GM12891 (cell line): ENCODE data around the gene FAM209A. TPM values are rescaled to one million over a fixed set of nuclear protein-coding genes. Genes with fewer than 3 reads are reported as not detected.
"Not testable (repeated sequence)": the region's sequence is repeated elsewhere in the genome, so short reads cannot be mapped to it uniquely, and the experiment has no call there.

Source experiments
- DNase-seq: peaks from one replicate; pipeline ENCODE4 v3.0.0; 2011; ENCODE audit warnings: low spot score; ENCODE audit not compliant: insufficient read length
- FAIRE-seq: peaks from 2 replicates; lab custom pipeline; 2011; peaks lifted over from hg19 to GRCh38; lab: Jason Lieb, UNC
- PAX5 ChIP-seq: IDR thresholded peaks from 2 replicates; pipeline ENCODE4 v1.6.1; 2011; ENCODE audit warnings: low read length, moderate library complexity, mild to moderate bottlenecking; ENCODE audit not compliant: insufficient read depth, severe bottlenecking
- POLR2A ChIP-seq: IDR thresholded peaks from 2 replicates; pipeline ENCODE4 v1.6.1; 2011; ENCODE audit warnings: low read depth, low read length, control low read depth
- POLR2AphosphoS5 ChIP-seq: IDR thresholded peaks from 2 replicates; pipeline ENCODE4 v1.6.1; 2011; ENCODE audit warnings: low read depth, low read length, control low read depth
- POU2F2 ChIP-seq: IDR thresholded peaks from 2 replicates; pipeline ENCODE4 v1.6.1; 2011; ENCODE audit warnings: low read depth, mild to moderate bottlenecking, control low read depth, low read length, moderate library complexity
- SPI1 ChIP-seq: IDR thresholded peaks from 2 replicates; pipeline ENCODE4 v1.6.1; 2011; ENCODE audit warnings: low read depth, low read length, control low read depth
- TAF1 ChIP-seq: IDR thresholded peaks from 2 replicates; pipeline ENCODE4 v1.6.1; 2011; ENCODE audit warnings: low read depth, low read length, control low read depth
- polyA plus RNA-seq: library from polyadenylated mRNA; unstranded; fragments of >200 nt; gene quantifications from one replicate; pipeline ENCODE4 v1.2.1, GENCODE V29; 2012; ENCODE audit warnings: low read depth, missing spikeins, inconsistent platforms; ENCODE audit not compliant: missing spikeins

FAM209A gene
- polyA plus RNA-seq = 0.40 TPM

- DNase-seq, FAIRE-seq: not testable (repeated sequence)
Observed at GRCh38 chr20:56524444-56524843, at the start of gene FAM209A. TSS of gene FAM209A (plus strand) at chr20:56524744. CDS start at chr20:56524809, 65 bp downstream.

- no peak for FAIRE-seq
- TF ChIP-seq SPI1 (no peak), PAX5 (no peak), POU2F2 (no peak), TAF1 (no peak), POLR2A (no peak), POLR2AphosphoS5 (no peak)
- DNase-seq = no peak
Observed at GRCh38 chr20:56483970-56484369, 40.6 kb upstream of the FAM209A start.

GRCh38 chr20:56487216-56487615 is 37.3 kb upstream of the FAM209A start:
- DNase-seq (no peak), FAIRE-seq (no peak)
- TF ChIP-seq TAF1 (no peak), POU2F2 (no peak), POLR2A (no peak), POLR2AphosphoS5 (no peak), SPI1 (no peak), PAX5 (no peak)

- no peak for DNase-seq
- no peak for FAIRE-seq
- TF ChIP-seq PAX5 (no peak), POLR2A (no peak), POU2F2 (no peak), POLR2AphosphoS5 (no peak), SPI1 (no peak), TAF1 (no peak)
Observed at GRCh38 chr20:56488566-56488965, 36.0 kb upstream of the FAM209A start.

- DNase-seq = no peak
- no peak for FAIRE-seq
- no peak for TF ChIP-seq POLR2AphosphoS5
- no peak for TF ChIP-seq TAF1
- TF ChIP-seq POLR2A = no peak
- TF ChIP-seq SPI1 = no peak
Observed at GRCh38 chr20:56501116-56501515, 23.4 kb upstream of the FAM209A start.

GRCh38 chr20:56503916-56504315 is 20.6 kb upstream of the FAM209A start:
- DNase-seq = no peak
- FAIRE-seq = no peak

GRCh38 chr20:56504373-56505005 is 20.1 kb upstream of the FAM209A start:
- TF ChIP-seq PAX5 (no peak), POLR2A (no peak)
- no peak for DNase-seq
- FAIRE-seq = no peak

More at GRCh38 chr20:56503916-56504315, 20.6 kb upstream of the FAM209A start:
- TF ChIP-seq POU2F2 = no peak
- TF ChIP-seq POLR2AphosphoS5 = no peak
- TF ChIP-seq SPI1 = no peak
- no peak for TF ChIP-seq PAX5
- TF ChIP-seq POLR2A = no peak
- TF ChIP-seq TAF1 = no peak

GRCh38 chr20:56506103-56506502 is 18.4 kb upstream of the FAM209A start:
- no peak for TF ChIP-seq POLR2A
- no peak for TF ChIP-seq SPI1
- no peak for TF ChIP-seq TAF1
- no peak for TF ChIP-seq POU2F2
- TF ChIP-seq POLR2AphosphoS5 = no peak
- TF ChIP-seq PAX5 = no peak
- FAIRE-seq (no peak), DNase-seq (no peak)

- DNase-seq (no peak), FAIRE-seq (no peak)
- TF ChIP-seq TAF1 (no peak), POU2F2 (no peak), POLR2AphosphoS5 (no peak), PAX5 (no peak), SPI1 (no peak), POLR2A (no peak)
Observed at GRCh38 chr20:56511926-56512325, 12.6 kb upstream of the FAM209A start.

- DNase-seq = no peak
- no peak for TF ChIP-seq PAX5
- no peak for TF ChIP-seq SPI1
- TF ChIP-seq POLR2AphosphoS5 = no peak
- TF ChIP-seq TAF1 = no peak
- TF ChIP-seq POU2F2 = no peak
- no peak for TF ChIP-seq POLR2A
- no peak for FAIRE-seq
Observed at GRCh38 chr20:56513161-56514150, 11.1 kb upstream of the FAM209A start.
